GM12801 (cell line): ENCODE measurements around the gene GPR137B.

ENCODE experiments used
- CTCF ChIP-seq: IDR thresholded peaks from one replicate; pipeline ENCODE4 v1.5.1; 2011; ENCODE audit warnings: control low read depth; ENCODE audit not compliant: insufficient read length; ENCODE audit errors: extremely low read depth

The GPR137B gene

GRCh38 chr1:236163463-236164153, 21.3 kb downstream of the GPR137B start:
- no peak for TF ChIP-seq CTCF

- no peak for TF ChIP-seq CTCF
Measured at GRCh38 chr1:236164273-236164672, 21.9 kb downstream of the GPR137B start.

GRCh38 chr1:236165238-236165981, 23.1 kb downstream of the GPR137B start:
- no peak for TF ChIP-seq CTCF

GRCh38 chr1:236166041-236166440, 23.7 kb downstream of the GPR137B start:
- TF ChIP-seq CTCF = no peak

- TF ChIP-seq CTCF = no peak
Measured at GRCh38 chr1:236167154-236167553, 24.8 kb downstream of the GPR137B start.

- no peak for TF ChIP-seq CTCF
Measured at GRCh38 chr1:236167578-236167977, 25.2 kb downstream of the GPR137B start.

GRCh38 chr1:236168716-236169429, 26.5 kb downstream of the GPR137B start:
- no peak for TF ChIP-seq CTCF
